ENCODE data around the gene PDS5B. TPM values are rescaled to one million over a fixed set of nuclear protein-coding genes. Genes with fewer than 3 reads are reported as not detected.

The PDS5B gene
- total RNA-seq, 1 donor from 2014 or later: 19.6 TPM

GRCh38 chr13:32610977-32611376 lies 24.7 kb downstream of the PDS5B start:
- TF ChIP-seq CTCF (IDR thresholded peaks at IDR 0.05; ENCODE audit: insufficient read depth, low read length, poor library complexity, severe bottlenecking): no peak
- no peaks in the 10 kb centered on the region for H3K36me3 ChIP-seq (ENCODE audit: control insufficient read depth, insufficient read depth, low read length)
- DNase-seq (ENCODE audit: low read depth): no peak
- H3K4me3 ChIP-seq (ENCODE audit: low read depth, low read length): no peak overlapping the region
- H3K27me3 ChIP-seq (ENCODE audit: control insufficient read depth, insufficient read depth, low read length): no peaks in the 10 kb centered on the region

- Histone ChIP-seq H3K36me3 (ENCODE audit: control insufficient read depth, insufficient read depth, low read length) (no peaks in the 10 kb centered on the region), H3K4me3 (ENCODE audit: low read depth, low read length) (no peak overlapping the region), H3K27me3 (ENCODE audit: control insufficient read depth, insufficient read depth, low read length) (no peaks in the 10 kb centered on the region)
- DNase-seq (ENCODE audit: low read depth): no peak
- no peak for TF ChIP-seq CTCF (IDR thresholded peaks at IDR 0.05; ENCODE audit: insufficient read depth, low read length, poor library complexity, severe bottlenecking)
Observed at GRCh38 chr13:32616883-32617511, 30.7 kb downstream of the PDS5B start.

GRCh38 chr13:32622827-32623226 lies 36.6 kb downstream of the PDS5B start:
- DNase-seq (ENCODE audit: low read depth): no peak
- H3K27me3 ChIP-seq (ENCODE audit: control insufficient read depth, insufficient read depth, low read length): no peaks in the 10 kb centered on the region
- H3K4me3 ChIP-seq (ENCODE audit: low read depth, low read length): no peak overlapping the region
- H3K36me3 ChIP-seq (ENCODE audit: control insufficient read depth, insufficient read depth, low read length): no peaks in the 10 kb centered on the region
- no peak for TF ChIP-seq CTCF (IDR thresholded peaks at IDR 0.05; ENCODE audit: insufficient read depth, low read length, poor library complexity, severe bottlenecking)

DNA sequence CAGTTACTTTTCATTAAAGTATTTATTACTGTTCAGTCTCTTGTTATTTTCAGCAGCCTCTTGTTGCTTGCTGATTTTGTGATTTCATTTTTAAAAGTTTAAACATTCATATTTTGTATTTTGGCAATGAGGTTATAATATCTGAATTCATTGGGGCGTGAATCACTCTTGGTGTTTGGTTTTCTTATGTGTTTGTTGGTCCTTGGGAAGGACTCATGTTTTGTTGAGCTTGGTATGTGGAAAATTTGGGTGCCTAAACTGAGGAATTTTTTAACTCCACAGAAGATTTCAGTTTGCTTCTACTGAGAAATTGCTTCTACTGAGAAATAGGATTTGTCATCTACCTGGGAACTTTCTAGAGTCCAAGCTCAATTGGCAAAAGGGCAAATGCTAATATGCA lies 38.2 kb downstream of the PDS5B start:
- no peak for TF ChIP-seq CTCF (IDR thresholded peaks at IDR 0.05; ENCODE audit: insufficient read depth, low read length, poor library complexity, severe bottlenecking)
- Histone ChIP-seq H3K4me3 (ENCODE audit: low read depth, low read length) (no peak overlapping the region), H3K36me3 (ENCODE audit: control insufficient read depth, insufficient read depth, low read length) (no peaks in the 10 kb centered on the region), H3K27me3 (ENCODE audit: control insufficient read depth, insufficient read depth, low read length) (no peaks in the 10 kb centered on the region)
- no peak for DNase-seq (ENCODE audit: low read depth)

DNA sequence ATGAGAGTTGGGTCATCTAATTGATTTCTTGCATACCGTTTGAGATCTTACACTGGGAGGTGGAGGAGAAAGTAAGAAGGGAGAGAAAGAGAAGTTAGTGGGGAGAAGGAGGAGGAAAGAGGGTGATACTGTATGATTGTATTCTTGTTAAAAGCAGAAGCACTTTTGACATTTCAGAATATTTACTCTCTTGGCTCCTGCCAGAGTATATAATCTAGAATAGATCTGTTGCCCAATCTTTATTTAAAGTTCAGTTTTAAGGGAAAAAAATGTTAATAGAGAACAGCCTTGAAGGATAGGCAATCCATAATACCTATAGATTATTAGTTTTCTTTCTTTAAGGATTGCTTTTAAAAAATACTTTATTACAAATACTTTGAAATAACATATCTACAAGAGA lies 41.5 kb downstream of the PDS5B start:
- DNase-seq (ENCODE audit: low read depth): no peak
- Histone ChIP-seq H3K36me3 (ENCODE audit: control insufficient read depth, insufficient read depth, low read length) (no peaks in the 10 kb centered on the region), H3K27me3 (ENCODE audit: control insufficient read depth, insufficient read depth, low read length) (no peaks in the 10 kb centered on the region), H3K4me3 (ENCODE audit: low read depth, low read length) (no peak overlapping the region)
- TF ChIP-seq CTCF (IDR thresholded peaks at IDR 0.05; ENCODE audit: insufficient read depth, low read length, poor library complexity, severe bottlenecking): no peak

- H3K27me3 ChIP-seq (ENCODE audit: control insufficient read depth, insufficient read depth, low read length): no peaks in the 10 kb centered on the region
- H3K36me3 ChIP-seq (ENCODE audit: control insufficient read depth, insufficient read depth, low read length): no peaks in the 10 kb centered on the region
- no peak for TF ChIP-seq CTCF (IDR thresholded peaks at IDR 0.05; ENCODE audit: insufficient read depth, low read length, poor library complexity, severe bottlenecking)
- no peak overlapping the region for H3K4me3 ChIP-seq (ENCODE audit: low read depth, low read length)
- no peak for DNase-seq (ENCODE audit: low read depth)
Observed at GRCh38 chr13:32629313-32629712, 43.1 kb downstream of the PDS5B start.
